WTC11 (cell line): ENCODE data around the gene FHIT.

Experiments used
- SMAD4 ChIP-seq: sonication (generic); formaldehyde crosslinking; IDR thresholded peaks from 2 replicates; pipeline ENCODE4 v1.8.0; 2022; ENCODE audit warnings: mild to moderate bottlenecking, missing genetic modification reagents
- TF ChIP-seq, protein P1 (sequence below): sonication (generic); formaldehyde crosslinking; conservative IDR thresholded peaks from 2 replicates; pipeline ENCODE4 v1.8.1; 2023; ENCODE audit warnings: mild to moderate bottlenecking, low read depth, missing genetic modification reagents, moderate library complexity
- TF ChIP-seq, protein P2 (sequence below): fragments of 200-600 bp; IDR thresholded peaks from 2 replicates; pipeline ENCODE4 v1.8.0; 2022; ENCODE audit warnings: antibody characterized with exemption
- TF ChIP-seq, protein P3 (sequence below): sonication (generic); formaldehyde crosslinking; IDR thresholded peaks from 2 replicates; pipeline ENCODE4 v1.8.1; 2023; ENCODE audit warnings: mild to moderate bottlenecking, missing genetic modification reagents

DNA sequence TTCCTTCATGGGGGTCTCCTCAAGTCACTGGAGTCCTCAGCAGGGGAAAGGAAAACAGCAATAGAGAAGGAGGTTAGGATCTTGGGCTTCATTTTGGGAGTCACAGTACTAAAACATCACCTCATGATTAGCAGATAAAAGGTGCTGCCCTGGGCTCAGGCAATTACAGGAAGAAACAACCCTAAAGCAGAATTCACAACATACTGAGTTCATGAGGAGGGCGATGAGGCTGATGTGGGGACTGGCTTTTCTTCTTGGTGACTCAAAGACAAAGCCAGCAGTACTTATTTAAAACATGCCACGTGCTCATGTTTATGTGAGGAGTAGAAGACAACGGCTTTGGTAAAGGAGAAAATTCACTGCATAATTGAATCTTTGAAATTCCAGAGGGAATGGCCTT is 1379.1 kb downstream of the FHIT start:
- TF ChIP-seq, protein P1, sequence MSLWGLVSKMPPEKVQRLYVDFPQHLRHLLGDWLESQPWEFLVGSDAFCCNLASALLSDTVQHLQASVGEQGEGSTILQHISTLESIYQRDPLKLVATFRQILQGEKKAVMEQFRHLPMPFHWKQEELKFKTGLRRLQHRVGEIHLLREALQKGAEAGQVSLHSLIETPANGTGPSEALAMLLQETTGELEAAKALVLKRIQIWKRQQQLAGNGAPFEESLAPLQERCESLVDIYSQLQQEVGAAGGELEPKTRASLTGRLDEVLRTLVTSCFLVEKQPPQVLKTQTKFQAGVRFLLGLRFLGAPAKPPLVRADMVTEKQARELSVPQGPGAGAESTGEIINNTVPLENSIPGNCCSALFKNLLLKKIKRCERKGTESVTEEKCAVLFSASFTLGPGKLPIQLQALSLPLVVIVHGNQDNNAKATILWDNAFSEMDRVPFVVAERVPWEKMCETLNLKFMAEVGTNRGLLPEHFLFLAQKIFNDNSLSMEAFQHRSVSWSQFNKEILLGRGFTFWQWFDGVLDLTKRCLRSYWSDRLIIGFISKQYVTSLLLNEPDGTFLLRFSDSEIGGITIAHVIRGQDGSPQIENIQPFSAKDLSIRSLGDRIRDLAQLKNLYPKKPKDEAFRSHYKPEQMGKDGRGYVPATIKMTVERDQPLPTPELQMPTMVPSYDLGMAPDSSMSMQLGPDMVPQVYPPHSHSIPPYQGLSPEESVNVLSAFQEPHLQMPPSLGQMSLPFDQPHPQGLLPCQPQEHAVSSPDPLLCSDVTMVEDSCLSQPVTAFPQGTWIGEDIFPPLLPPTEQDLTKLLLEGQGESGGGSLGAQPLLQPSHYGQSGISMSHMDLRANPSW (CRISPR knock-in tag), result no peak
- TF ChIP-seq, protein P2, sequence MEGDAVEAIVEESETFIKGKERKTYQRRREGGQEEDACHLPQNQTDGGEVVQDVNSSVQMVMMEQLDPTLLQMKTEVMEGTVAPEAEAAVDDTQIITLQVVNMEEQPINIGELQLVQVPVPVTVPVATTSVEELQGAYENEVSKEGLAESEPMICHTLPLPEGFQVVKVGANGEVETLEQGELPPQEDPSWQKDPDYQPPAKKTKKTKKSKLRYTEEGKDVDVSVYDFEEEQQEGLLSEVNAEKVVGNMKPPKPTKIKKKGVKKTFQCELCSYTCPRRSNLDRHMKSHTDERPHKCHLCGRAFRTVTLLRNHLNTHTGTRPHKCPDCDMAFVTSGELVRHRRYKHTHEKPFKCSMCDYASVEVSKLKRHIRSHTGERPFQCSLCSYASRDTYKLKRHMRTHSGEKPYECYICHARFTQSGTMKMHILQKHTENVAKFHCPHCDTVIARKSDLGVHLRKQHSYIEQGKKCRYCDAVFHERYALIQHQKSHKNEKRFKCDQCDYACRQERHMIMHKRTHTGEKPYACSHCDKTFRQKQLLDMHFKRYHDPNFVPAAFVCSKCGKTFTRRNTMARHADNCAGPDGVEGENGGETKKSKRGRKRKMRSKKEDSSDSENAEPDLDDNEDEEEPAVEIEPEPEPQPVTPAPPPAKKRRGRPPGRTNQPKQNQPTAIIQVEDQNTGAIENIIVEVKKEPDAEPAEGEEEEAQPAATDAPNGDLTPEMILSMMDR, result no peak
- TF ChIP-seq, protein P3, sequence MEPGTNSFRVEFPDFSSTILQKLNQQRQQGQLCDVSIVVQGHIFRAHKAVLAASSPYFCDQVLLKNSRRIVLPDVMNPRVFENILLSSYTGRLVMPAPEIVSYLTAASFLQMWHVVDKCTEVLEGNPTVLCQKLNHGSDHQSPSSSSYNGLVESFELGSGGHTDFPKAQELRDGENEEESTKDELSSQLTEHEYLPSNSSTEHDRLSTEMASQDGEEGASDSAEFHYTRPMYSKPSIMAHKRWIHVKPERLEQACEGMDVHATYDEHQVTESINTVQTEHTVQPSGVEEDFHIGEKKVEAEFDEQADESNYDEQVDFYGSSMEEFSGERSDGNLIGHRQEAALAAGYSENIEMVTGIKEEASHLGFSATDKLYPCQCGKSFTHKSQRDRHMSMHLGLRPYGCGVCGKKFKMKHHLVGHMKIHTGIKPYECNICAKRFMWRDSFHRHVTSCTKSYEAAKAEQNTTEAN (CRISPR knock-in tag), result no peak
- TF ChIP-seq SMAD4 (CRISPR knock-in tag), result no peak
